ENCODE measurements around the gene FRMD4A. TPM values are rescaled to one million over a fixed set of nuclear protein-coding genes. Genes with fewer than 3 reads are reported as not detected.

FRMD4A gene
- total RNA-seq, 1 experiment from 2014 or later: 7.0 TPM

- H3K36me3 Mint-ChIP-seq (ENCODE audit: insufficient read depth, unreplicated experiment): no peaks in the 10 kb centered on the region
- H3K9me3 Mint-ChIP-seq (ENCODE audit: low read depth, unreplicated experiment): no peaks in the 10 kb centered on the region
- peaks cover 13% of the 10 kb centered on the region for H3K27me3 Mint-ChIP-seq (ENCODE audit: unreplicated experiment)
- no peak for DNase-seq
- TF ChIP-seq CTCF (IDR thresholded peaks at IDR 0.05; ENCODE audit: unreplicated experiment): no peak
- H3K27ac Mint-ChIP-seq (ENCODE audit: unreplicated experiment): no peak overlapping the region
- no peak overlapping the region for H3K4me3 Mint-ChIP-seq (ENCODE audit: low read depth, unreplicated experiment)
- intact Hi-C loops (cut with micrococcal nuclease; ENCODE audit: unreplicated experiment): no loop called here
- CTCF ChIA-PET: no interaction called here
- H3K4me1 Mint-ChIP-seq (ENCODE audit: low read depth, unreplicated experiment): peaks cover 12% of the 10 kb centered on the region
- no TSS peak for BruUV-seq (replicated peaks)
Measured at GRCh38 chr10:14080795-14081194, 249.9 kb downstream of the FRMD4A start.

GRCh38 chr10:14077430-14077829 is 253.3 kb downstream of the FRMD4A start:
- intact Hi-C loops (cut with micrococcal nuclease; ENCODE audit: unreplicated experiment): no loop called here
- CTCF ChIA-PET: interaction anchor here (0.7 kb wide), 1 partner anchor 84 kb away, joined by 3 read pairs; no protein-coding TSS in a partner anchor
- peaks cover 6% of the 10 kb centered on the region for H3K36me3 Mint-ChIP-seq (ENCODE audit: insufficient read depth, unreplicated experiment)

GRCh38 chr10:14074062-14074884 is 256.5 kb downstream of the FRMD4A start:
- DNase-seq: peak; percentile 88
- H3K4me1 Mint-ChIP-seq (ENCODE audit: low read depth, unreplicated experiment): peaks cover 18% of the 10 kb centered on the region
- H3K27ac Mint-ChIP-seq (ENCODE audit: unreplicated experiment): peak overlapping the region; percentile 27
- peaks cover 6% of the 10 kb centered on the region for H3K36me3 Mint-ChIP-seq (ENCODE audit: insufficient read depth, unreplicated experiment)
- no peak for TF ChIP-seq CTCF (IDR thresholded peaks at IDR 0.05; ENCODE audit: unreplicated experiment)
- H3K9me3 Mint-ChIP-seq (ENCODE audit: low read depth, unreplicated experiment): no peaks in the 10 kb centered on the region
- peak overlapping the region; percentile 63 for H3K4me3 Mint-ChIP-seq (ENCODE audit: low read depth, unreplicated experiment)
- CTCF ChIA-PET: interaction anchor here (0.6 to 0.7 kb wide), 3 partner anchors 78 to 1985 kb away, joined by 3 to 5 read pairs (median 4); no protein-coding TSS in a partner anchor
- intact Hi-C loops (cut with micrococcal nuclease; ENCODE audit: unreplicated experiment): no loop called here
- H3K27me3 Mint-ChIP-seq (ENCODE audit: unreplicated experiment): peaks cover 15% of the 10 kb centered on the region
- no TSS peak for BruUV-seq (replicated peaks)

More at GRCh38 chr10:14077430-14077829, 253.3 kb downstream of the FRMD4A start:
- Mint-ChIP-seq H3K27me3 (ENCODE audit: unreplicated experiment) (peaks cover 13% of the 10 kb centered on the region), H3K4me1 (ENCODE audit: low read depth, unreplicated experiment) (peaks cover 18% of the 10 kb centered on the region), H3K27ac (ENCODE audit: unreplicated experiment) (no peak overlapping the region), H3K9me3 (ENCODE audit: low read depth, unreplicated experiment) (no peaks in the 10 kb centered on the region), H3K4me3 (ENCODE audit: low read depth, unreplicated experiment) (no peak overlapping the region)
- no TSS peak for BruUV-seq (replicated peaks)
- no peak for DNase-seq
- TF ChIP-seq CTCF (IDR thresholded peaks at IDR 0.05; ENCODE audit: unreplicated experiment): no peak

GRCh38 chr10:14072541-14072940 is 258.2 kb downstream of the FRMD4A start:
- peaks cover 15% of the 10 kb centered on the region for H3K27me3 Mint-ChIP-seq (ENCODE audit: unreplicated experiment)
- H3K36me3 Mint-ChIP-seq (ENCODE audit: insufficient read depth, unreplicated experiment): peaks cover 6% of the 10 kb centered on the region

More at GRCh38 chr10:14072541-14072940, 258.2 kb downstream of the FRMD4A start:
- CTCF ChIA-PET: no interaction called here
- BruUV-seq (replicated peaks): no TSS peak
- DNase-seq: no peak
- H3K4me1 Mint-ChIP-seq (ENCODE audit: low read depth, unreplicated experiment): peaks cover 18% of the 10 kb centered on the region
- no peak overlapping the region for H3K4me3 Mint-ChIP-seq (ENCODE audit: low read depth, unreplicated experiment)
- no peak overlapping the region for H3K27ac Mint-ChIP-seq (ENCODE audit: unreplicated experiment)
- no peak for TF ChIP-seq CTCF (IDR thresholded peaks at IDR 0.05; ENCODE audit: unreplicated experiment)
- no peaks in the 10 kb centered on the region for H3K9me3 Mint-ChIP-seq (ENCODE audit: low read depth, unreplicated experiment)
- intact Hi-C loops (cut with micrococcal nuclease; ENCODE audit: unreplicated experiment): no loop called here
